DMS 273 (cell line): Measurements from ENCODE around the gene ZNF773.

Experiments
- DNase-seq: peaks from one replicate; lab custom pipeline; 2025; ENCODE audit not compliant: unreplicated experiment; lab: John Stamatoyannopoulos, UW

Gene ZNF773

DNA sequence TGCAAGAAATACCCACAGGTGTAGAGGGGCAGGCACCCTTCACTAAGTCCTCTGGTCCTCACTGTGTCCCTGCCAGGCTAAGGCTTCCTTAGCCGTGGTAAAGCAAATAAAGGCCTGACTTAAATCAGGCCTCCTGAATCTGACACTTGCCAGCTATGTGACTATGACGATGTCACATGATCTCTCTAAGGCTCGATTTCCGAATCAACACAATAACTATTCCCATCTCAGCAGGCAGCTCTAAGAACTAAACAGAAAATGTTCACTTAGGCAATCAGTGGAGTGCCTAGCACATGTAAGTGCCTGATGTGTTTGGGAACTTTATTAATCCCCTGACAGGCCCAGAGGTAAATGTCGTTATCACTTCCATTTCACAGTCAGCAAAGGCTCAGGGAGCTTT lies 57.9 kb downstream of the ZNF773 start:
- DNase-seq, result no peak
